Measurements from ENCODE around the gene CTNNA2.

The CTNNA2 gene

DNA sequence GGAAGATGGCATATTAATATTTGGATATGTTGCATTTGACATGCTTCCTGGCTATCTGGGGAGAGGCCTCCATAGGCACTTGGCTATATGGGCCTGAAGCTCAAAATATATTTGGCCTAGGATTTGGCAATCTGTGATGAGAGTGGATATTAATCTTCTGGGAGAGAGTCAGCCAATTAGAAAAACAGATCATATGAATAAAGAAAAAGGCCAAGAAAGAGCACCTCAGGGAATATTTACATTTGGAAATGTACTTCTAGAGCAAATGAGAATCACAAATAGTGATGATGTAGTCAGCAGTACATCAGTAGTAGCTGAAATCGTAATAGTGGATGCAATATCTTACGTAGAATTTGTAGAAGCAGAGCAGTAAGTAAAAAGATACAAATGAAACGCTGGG lies 277.0 kb downstream of the CTNNA2 start:
- DNase-seq (ENCODE audit: low read depth) = no peak

DNA sequence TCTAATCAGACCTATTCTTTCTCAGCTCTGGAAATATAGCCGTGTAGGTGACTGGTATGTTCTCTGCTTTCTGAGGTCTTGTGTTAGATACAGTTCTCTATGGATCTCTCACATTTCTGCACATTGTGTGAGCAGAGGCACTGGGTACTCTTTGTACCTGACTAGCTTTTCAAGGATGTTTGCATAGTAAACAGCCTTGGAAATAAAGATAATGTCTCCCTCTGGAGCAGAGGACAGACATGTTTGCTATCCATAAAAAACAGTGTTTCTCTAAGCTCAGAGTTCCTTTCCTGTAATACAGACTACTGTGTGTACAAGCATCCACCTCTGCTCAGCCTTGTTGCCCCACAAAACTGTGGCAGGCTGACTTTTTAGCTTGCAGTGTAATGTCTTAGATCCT lies 279.2 kb downstream of the CTNNA2 start:
- DNase-seq (ENCODE audit: low read depth) = no peak

DNA sequence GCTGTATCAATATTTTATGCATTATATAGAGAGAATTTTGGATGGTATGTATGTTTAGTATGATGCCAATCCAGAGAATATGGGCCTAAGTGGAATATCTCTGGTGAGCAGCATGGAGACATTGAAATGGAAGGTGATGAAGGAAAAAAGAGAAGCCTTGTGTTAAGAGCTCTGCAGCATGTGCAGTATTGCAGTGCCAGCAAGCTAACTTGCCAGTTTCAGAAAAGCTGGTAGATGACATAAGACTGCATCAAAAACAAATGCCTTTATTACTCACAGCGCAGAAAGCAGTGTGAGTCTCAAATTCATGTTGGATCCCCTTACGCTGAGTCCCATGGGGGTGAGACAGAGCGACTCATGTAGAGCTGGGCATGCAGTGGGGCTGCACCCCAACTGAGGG lies 280.2 kb downstream of the CTNNA2 start:
- DNase-seq (ENCODE audit: low read depth) = no peak

DNA sequence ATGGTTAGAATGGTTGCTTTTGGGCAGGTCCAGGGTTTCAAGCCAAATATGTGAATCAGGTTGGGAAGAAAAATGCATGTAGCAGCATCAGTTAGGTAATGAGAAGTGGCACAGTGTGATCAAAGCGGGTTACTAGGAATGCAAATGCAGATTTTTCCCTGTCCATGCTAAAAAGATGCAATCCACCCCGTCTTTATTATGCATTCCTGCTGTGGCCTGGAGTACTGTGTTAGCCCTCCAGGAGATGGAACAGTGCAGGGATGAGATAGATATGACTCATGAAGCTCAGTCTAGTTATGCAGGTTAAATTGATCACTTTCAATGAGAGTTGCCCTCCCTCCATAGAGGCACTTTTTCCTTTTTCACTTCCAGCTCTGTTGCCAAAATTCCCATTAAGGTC lies 283.8 kb downstream of the CTNNA2 start:
- no peak for DNase-seq (ENCODE audit: low read depth)

DNA sequence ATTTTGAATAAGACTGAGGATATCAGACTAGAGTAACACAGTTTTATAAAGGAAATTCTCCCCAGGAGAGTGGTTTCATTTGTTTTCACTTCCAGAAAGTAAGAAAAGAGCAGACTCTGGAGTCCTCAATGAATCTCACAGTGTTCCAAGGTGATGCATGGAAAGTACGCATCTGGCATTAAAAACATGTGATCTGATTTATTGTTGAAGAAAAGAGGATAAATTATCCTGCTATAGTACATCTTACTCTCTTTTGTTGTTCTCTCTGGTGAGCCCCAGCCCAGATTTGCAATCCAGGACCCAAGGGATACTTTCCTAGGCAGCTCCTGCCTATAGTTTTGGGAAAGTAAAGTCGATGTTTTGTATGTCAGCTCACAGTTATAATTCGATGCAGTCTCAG lies 285.9 kb downstream of the CTNNA2 start:
- no peak for DNase-seq (ENCODE audit: low read depth)

DNA sequence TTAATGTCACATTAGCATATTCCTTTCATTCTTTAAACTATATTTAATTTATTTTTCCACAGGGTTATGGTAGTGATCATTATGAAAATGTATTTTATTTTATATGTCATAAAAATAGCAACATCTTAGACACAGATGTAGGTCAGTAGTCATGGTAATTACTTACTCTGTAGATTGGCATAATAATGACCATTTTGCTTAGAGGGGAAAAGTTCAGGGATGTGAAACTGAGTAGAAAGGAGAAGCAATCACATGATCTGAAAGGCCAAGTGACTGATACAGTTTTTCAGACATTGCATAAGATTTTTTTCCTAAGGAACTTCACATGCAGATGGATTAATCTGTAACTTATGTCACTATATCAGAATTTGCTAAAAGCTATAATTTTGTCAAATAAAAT lies 286.9 kb downstream of the CTNNA2 start:
- DNase-seq (ENCODE audit: low read depth) = no peak

DNA sequence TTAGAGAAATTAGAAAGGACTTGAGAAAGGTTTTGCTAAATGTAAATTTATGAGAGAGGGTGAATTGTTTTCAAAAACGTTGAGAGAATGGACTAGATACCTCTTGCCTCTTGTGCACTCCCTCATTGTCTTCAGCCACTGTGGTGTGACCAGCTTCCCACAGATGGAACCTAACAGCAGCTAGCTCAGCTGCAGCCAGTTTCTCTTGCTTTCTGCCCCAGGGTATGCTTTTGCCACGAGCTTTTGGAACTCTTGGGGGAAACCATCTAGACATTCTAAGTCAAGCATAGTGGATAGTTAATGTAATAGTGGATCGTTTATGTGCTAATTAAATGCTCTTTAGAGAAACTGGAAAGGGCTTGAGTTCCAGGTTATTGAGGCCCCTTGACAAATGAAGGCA lies 288.2 kb downstream of the CTNNA2 start:
- no peak for DNase-seq (ENCODE audit: low read depth)

DNA sequence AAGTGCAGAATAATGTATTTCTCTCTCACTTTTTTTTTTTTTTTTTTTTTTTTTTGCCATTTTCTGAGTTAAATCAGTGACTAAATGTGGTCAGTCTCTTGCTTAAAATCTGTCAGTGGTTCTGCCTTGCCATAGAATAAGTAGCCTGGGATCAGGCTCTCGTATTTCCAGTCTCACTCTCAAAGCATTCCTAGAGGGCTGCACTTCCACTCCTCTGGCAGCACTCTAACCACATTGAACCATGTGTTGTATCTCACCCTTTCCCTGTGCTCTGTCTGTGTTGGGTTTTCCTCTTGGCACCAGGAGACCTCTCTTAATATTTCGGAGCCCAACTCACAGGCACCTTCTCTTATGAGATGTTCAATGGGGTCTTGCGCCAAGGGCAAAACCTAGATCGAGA lies 304.4 kb downstream of the CTNNA2 start:
- DNase-seq (ENCODE audit: low read depth) = no peak

DNA sequence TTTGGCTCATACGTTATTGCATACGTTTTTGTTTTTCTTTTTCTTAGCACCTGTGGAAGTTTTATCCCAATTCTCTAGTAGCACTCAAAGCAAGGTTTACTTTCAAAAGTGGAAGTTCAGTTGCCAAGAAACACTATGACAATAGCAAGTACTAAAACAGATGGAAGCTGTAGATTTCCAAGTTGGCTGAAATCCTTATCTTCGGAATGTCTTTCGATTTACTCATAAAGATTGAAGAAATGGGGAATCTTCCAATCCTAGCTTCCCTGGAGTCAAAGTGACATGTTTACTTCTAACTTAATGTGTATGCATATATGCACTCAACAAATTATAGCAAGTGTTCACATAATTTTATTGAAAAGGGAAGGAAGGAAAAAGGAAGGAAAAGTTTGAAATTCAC lies 307.4 kb downstream of the CTNNA2 start:
- DNase-seq (ENCODE audit: low read depth) = no peak

DNA sequence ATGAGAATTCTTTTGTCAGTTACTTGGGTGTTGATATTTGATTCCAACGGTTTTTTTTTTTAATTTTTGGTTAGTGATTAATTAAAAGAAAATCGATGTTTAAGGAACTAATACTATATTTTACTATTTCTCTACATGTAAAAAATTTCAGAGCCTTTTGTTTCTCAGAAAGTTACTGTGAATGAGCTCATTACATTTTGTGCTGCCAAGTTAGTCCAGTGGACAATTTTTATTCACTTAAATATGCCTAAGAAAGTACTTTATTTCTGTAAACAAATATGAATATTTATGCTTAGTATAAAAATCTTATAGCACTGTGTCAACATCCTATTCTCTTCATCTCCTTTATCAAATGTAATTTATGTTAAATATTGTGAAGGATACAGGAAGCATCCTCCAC lies 309.3 kb downstream of the CTNNA2 start:
- DNase-seq (ENCODE audit: low read depth) = no peak

DNA sequence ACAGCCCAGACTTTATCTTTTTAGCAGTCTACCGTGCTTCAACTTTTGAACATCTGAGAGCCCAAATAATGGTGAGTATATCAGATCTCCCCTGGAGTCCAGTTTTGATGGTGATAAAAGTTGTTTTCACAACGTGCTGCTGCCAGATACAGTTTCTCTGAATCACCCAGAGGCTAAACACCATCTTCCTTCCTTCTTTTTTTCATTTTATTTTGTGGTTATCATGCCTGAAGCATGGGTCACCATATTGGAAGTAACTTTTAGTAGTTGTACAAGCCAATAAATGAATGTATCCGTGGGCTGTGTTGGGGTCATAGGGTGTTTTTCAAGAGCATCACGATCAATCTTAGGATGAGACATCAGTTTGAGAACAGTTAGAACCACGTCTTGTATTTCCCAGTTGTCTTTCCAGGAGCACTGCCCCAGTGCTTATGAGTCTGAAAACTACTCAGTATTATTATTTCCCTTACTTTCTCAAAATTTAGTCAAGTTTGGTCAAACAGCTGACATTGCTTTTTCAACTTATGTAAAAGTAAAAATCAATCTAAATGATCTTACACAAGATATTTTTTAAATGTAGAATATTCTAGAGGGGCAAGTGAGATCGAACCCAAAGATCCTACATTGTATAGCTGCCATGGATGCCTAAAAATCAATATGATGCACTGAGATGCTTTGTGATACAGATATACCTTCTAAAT lies 311.4 kb downstream of the CTNNA2 start:
- DNase-seq (ENCODE audit: low read depth) = no peak

DNA sequence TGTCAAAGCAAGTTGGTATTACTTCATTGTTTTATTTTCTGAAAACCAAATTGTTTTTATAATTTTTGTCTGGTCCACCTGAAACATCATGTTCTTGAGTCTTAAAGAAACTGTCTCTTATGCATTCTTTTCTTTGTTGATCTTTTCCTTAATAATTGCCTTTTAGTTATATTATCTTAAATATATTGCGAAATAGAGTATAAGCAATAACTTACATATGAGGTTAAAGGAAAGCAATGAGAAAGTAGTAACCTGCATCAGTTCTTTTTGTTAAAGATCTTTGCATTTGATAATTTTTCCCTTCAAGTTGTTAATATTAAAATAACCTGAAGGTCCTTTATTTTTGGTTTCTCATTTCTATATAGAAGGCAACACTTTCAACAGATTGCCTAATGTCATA lies 315.0 kb downstream of the CTNNA2 start:
- DNase-seq (ENCODE audit: low read depth) = no peak

DNA sequence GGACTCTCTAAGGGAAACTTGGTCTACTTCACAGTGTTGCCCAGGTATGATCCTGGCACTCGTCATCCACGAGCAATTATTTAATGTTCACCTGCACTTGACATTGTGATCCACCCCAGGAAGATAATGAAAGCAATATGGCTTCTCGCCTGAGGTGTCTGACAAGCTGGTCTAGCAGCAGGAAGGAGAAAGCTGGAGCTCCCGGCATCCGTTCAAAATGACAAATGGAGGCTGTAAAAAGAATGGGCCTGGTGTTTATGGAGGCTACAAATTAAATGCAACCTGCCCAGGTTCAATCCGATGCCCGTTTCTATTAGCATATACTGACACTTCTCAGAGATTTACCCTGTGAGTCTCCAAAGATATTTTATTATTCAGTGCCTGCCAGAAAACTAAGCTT lies 317.6 kb downstream of the CTNNA2 start:
- DNase-seq (ENCODE audit: low read depth) = no peak

DNA sequence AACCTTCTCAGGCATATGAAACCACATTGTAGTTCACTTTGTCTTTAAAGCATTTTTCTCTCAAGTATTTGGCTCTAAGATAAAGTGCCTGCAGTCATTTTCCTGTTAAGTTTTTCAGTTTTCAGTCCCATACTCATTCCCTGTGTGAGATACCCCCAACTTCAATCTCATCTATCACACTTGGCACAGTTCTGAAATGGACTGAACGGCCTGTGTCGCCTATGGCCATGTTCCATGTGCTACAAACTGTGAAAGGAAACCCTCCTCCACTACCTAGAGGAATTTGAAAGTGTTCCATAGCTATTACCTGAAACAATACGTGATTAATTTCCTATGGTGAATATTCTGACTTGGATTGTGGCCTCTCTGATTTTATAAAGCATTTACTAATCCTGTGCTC lies 319.1 kb downstream of the CTNNA2 start:
- no peak for DNase-seq (ENCODE audit: low read depth)

DNA sequence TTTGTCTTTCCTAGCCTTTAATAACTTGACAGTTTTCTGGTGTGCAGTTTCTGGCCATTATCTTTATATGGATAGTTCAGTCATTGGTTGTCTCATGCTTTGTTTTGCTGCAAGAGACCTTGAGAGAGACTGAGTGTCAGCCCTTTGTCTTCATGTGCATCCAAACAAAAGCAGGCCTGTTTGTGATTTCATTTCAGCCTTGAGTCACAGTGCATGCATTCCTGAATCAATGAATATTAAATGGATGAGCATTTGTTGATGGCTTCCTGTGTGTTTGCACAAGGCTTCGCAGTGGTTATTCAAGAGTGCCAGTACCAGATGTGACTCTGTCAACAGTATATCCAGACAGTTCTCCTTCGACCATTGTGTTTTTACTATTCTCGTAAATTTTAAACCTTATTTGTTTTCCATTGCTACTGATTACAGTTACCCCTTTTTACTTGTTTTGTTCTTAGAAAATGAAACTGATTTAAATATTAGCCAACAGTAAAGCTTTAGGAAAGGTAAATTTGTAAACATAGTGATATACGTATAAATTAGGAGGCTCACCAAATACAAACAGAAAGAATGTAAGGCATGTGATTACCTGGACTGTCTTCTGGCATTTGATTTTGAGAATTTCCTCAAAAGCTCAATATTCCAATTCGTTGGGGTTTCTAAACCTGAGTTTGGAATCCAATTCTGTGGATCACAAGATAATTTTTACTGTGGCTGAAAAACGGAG lies 319.8 kb downstream of the CTNNA2 start:
- no peak for DNase-seq (ENCODE audit: low read depth)

DNA sequence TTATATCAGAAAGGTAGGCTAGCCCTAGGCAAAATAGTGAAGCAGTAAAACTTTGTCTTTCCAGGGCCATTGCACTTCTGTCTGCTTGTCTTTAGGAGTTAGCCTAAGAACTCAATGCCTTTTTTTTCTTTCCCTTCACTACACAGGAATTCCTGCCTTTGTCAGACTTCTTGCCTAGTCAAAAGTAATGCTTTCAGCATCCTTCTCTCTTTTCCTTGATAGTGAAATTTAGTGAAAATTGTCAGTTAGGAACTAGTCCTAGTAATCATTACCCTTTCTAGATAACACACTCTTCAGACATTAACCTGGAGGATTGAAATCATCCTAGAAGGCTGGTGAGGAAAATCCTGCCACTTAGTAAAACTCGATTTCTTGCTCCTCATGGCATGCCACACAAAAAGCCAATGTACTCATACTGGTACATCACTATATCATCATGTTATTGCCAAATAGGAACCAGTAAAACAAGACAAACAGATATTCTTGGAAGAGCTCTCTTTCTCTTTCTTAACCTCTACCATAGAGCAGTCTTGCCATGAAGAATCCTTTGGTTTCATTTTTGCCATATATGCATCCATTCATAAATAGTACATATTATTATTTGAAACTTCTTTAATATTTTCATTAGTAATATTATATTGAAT lies 320.5 kb downstream of the CTNNA2 start:
- DNase-seq (ENCODE audit: low read depth) = no peak

DNA sequence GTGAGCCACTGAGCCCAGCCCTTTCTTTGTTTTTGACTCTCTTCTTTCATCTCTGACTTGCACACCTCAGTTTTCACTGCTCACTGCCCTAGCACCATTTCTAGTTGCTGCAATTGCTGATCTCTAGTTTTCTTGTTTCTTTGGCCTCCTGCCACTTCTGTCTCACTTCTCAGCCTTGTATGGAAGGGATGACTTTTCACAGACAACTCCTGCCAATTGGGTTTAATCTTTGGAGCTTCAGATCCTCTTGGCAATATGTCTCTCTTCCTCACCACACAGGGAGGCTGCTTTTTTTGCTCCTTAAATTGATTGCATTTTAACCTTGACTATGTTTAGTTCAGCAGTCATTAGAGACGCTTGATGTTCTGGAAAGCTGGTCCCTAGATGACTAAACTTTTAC lies 323.1 kb downstream of the CTNNA2 start:
- no peak for DNase-seq (ENCODE audit: low read depth)

DNA sequence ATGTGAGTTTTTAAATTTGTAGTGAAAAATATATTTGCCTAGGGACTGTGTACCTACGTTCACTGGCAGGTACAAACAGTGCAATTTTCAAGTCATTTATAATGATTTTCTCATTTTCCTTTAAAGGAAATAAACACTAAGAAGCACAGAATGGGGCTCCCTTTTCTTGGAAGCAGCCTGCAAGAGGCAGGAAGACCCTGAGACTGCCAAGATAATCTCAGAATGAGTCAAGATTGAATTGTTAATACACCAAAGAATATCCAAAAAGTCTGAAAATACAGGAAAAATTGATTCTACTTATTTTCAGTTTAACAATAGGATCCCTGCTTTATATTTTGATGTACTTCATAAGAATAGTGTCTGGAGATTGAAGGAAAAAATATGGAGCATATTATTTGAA lies 331.2 kb downstream of the CTNNA2 start:
- DNase-seq (ENCODE audit: low read depth) = no peak

DNA sequence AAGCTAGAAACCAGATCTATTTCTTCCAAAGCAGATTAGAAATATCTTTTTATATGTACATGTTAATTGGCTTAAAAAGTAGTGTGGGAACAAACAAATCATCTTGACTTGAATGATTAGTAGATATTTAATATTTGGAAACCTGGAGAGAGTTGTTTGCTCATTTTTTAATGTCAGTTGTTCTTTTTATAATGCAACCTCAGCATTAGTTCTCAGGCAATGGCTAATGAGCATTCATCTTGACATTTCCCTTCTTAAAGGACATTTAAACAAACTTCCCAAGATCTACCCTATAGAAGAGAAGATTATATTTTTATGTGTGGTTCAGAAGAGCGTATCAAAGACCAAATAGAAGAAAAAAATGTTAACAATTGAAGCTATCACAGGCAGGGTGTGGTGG lies 334.0 kb downstream of the CTNNA2 start:
- DNase-seq (ENCODE audit: low read depth) = no peak

DNA sequence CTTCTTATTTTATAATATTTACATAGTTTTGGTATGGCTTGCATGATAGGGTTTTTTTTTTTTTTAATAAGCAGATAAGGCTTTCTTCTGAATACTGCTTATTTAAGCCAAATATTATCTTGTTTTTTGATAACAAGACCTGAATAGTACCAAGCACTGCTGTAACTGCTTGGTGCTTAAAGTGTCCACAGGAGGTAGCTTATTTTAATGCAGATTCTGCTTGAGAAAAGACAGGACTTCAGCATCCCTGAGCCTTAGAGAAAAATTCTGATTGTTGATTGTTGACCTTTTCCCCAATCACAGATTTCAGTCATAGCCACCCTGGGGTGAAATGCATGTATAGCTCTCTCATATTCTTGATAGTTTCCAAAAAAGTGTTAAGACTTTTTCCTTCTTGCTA lies 336.4 kb downstream of the CTNNA2 start:
- DNase-seq (ENCODE audit: low read depth) = no peak

DNA sequence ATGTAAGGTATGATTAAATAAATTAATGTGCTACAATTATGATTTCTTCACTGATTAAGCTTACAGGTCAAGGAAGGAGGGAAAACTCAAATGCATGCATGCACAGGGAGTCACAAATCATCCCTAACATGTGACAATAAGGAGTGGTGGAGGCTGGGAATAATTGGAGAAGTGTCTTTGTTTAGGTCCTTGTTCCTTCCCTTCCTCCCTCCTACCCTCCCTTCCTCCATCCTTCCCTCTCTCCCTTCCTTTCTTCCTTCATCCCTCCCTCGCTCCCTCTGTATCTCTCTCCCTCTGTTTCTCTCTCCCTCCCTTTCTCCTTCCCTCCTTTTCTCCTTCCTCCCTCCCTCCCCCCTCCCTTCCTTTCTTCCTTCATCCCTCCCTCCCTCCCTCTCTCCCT lies 337.1 kb downstream of the CTNNA2 start:
- no peak for DNase-seq (ENCODE audit: low read depth)

DNA sequence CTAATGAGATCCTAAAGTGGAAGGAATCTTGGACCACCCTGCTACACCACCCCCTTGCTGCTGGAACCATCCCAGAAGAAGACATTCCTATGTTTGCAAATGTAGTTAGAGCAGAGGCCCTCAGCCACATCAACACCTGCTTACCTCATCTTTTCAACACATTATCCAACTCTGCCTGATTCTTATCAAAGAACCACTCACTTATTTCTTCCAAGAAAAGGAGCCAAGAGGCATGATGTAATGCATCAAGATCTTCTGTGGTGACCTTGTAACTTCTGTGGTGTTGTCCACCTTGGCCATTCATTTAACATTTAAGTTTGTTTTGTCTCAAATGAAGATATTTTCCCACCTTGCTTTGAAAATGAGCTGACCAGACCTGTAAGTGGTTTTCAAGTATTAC lies 338.1 kb downstream of the CTNNA2 start:
- no peak for DNase-seq (ENCODE audit: low read depth)

DNA sequence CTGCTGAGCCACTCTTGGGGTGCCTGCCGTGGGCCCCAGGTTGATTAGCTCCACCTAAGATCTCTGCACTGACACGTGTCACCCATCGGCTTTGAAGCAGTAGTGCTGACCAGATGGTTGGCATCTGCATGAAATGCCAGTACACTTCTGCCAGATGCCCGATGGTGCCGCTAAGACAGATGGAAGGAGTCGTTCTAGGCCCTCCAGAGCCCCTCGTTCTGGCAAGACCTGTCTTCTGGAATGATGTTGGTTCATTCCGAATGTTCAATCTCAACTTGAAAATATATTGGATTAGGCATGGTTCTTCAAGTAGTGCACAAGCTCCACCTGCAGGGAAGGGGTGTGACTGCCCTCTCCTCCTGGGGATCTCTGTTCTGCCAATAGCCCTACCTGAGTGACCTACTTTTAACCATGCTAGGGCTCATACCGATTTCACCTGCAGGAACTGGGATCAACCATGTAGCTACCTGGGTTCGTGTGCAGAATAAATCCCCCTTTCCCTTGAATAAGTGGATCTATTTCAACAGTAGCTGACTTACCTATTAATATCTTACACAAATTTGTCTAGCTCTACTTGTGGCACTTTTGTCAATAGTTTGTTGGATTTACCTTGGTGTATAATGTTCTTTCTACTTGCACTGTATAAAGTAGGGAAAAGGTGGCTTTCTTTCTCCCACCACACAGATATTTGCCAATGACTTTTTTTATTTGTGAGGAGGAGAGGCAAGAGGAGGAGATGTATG lies 342.6 kb downstream of the CTNNA2 start:
- DNase-seq (ENCODE audit: low read depth) = no peak

All from stimulated activated CD4-positive, alpha-beta T cell treated with anti-CD3 and anti-CD28 coated beads, Interleukin-2, amount 100 ng/mL, for 4 hours (primary cell).